Naive thymus-derived CD8-positive, alpha-beta T cell (primary cell): ENCODE results near the gene SPRN. TPM values are rescaled to one million over a fixed set of nuclear protein-coding genes. Genes with fewer than 3 reads are reported as not detected.
"Not testable (repeated sequence)": the region's sequence is repeated elsewhere in the genome, so short reads cannot be mapped to it uniquely, and the experiment has no call there.

ENCODE experiments used
- ATAC-seq, 2 donors: fragments of 150-1000 bp; cut with Tn5 transposase in 1 of 2; sonication (Bioruptor Pico), chemical (Tn5 transposase) in 1 of 2; 1 replicate in 1 of 2; 2 replicates in 1 of 2; pipeline ENCODE4 v1.10.0; 2021; ENCODE audit warnings: mild to moderate bottlenecking in 2 of 2, moderate library complexity in 2 of 2
- POLR2A ChIA-PET: fragments of 350-600 bp; sonication (Branson Sonifier 250); formaldehyde crosslinking; loops from one replicate; lab custom pipeline; 2021; ENCODE audit warnings: antibody characterized with exemption; lab: Charles Lee
- DNase-seq, 10 donors: peaks; one replicate each; pipeline versions ENCODE4 v3.0.0 to v3.0.0-alpha.2; 2020 to 2022
- H3K27ac Mint-ChIP-seq, 10 donors: one replicate each; pipeline ENCODE4 v1.8.0; 2020 to 2022; ENCODE audit warnings: mild to moderate bottlenecking in 10 of 10, mixed read lengths in 10 of 10, moderate library complexity in 4 of 10, inconsistent platforms in 1 of 10
- H3K27me3 Mint-ChIP-seq, 5 donors: one replicate each; pipeline ENCODE4 v1.8.0; 2021 to 2022; ENCODE audit warnings: mixed read lengths in 5 of 5
- H3K36me3 Mint-ChIP-seq, 3 donors: one replicate each; pipeline ENCODE4 v1.8.0; 2020 to 2022; ENCODE audit warnings: mixed read lengths in 3 of 3, mild to moderate bottlenecking in 2 of 3, inconsistent platforms in 1 of 3
- H3K4me1 Mint-ChIP-seq, 4 donors: one replicate each; pipeline ENCODE4 v1.8.0; 2021 to 2022; ENCODE audit warnings: mixed read lengths in 4 of 4
- H3K4me3 Mint-ChIP-seq, 10 donors: one replicate each; pipeline ENCODE4 v1.8.0; 2020 to 2022; ENCODE audit warnings: mild to moderate bottlenecking in 10 of 10, mixed read lengths in 10 of 10, moderate library complexity in 6 of 10, inconsistent platforms in 1 of 10
- H3K9me3 Mint-ChIP-seq, 9 donors: one replicate each; pipeline ENCODE4 v1.8.0; 2020 to 2022; ENCODE audit warnings: mixed read lengths in 9 of 9, mild to moderate bottlenecking in 3 of 9, inconsistent platforms in 1 of 9, moderate library complexity in 1 of 9
- polyA plus RNA-seq, 3 donors: library from polyadenylated mRNA; unstranded; fragments of 300-500 nt; fragmentation: Illumina TruSeq; gene quantifications; one replicate each; pipeline ENCODE4 v1.2.3, GENCODE V29; 2021
- total RNA-seq, 8 experiments: library from RNA in 2 of 8; stranded (reverse) in 2 of 8; gene quantifications; one replicate each; pipeline ENCODE4 v1.2.3 and lab custom pipeline; 2021 to 2026

The SPRN gene
- total and polyA plus RNA-seq, 5 experiments from 2014 or later: 0.06 to 0.39 (median 0.28) TPM; not detected in 2

- Mint-ChIP-seq H3K4me1 (peaks cover 14 to 32% (median 24%) of the 10 kb centered on the region in 4 donors), H3K27ac (peak overlapping the region in 2 of 10 donors; percentile 66 to 71), H3K27me3 (peaks cover 4 to 43% (median 15%) of the 10 kb centered on the region in 5 donors), H3K36me3 (peaks cover 3 to 15% (median 4%) of the 10 kb centered on the region in 3 donors), H3K9me3 (peaks cover 0 to 18% (median 3%) of the 10 kb centered on the region in 9 donors), H3K4me3 (peak overlapping the region in 1 of 10 donors; percentile 55)
- ATAC-seq (no peak), DNase-seq (peak in 1 of 10 donors; percentile 16)
- POLR2A ChIA-PET: no interaction called here
These were observed 17.4 kb upstream of the SPRN start for GRCh38 chr10:133441780-133442179.

- peaks cover 0 to 16% (median 3%) of the 10 kb centered on the region in 9 donors for H3K9me3 Mint-ChIP-seq
- H3K4me1 Mint-ChIP-seq: peaks cover 14 to 32% (median 24%) of the 10 kb centered on the region in 4 donors
- peaks cover 8 to 44% (median 19%) of the 10 kb centered on the region in 5 donors for H3K27me3 Mint-ChIP-seq
- DNase-seq, ATAC-seq, POLR2A ChIA-PET, H3K4me3 Mint-ChIP-seq: not testable (repeated sequence)
- H3K36me3 Mint-ChIP-seq: peaks cover 3 to 19% (median 5%) of the 10 kb centered on the region in 3 donors
- peak overlapping the region in 1 of 10 donors; percentile 66 for H3K27ac Mint-ChIP-seq
These were observed 16.9 kb upstream of the SPRN start for GRCh38 chr10:133441356-133441755.

GRCh38 chr10:133440633-133441285 is 16.3 kb upstream of the SPRN start:
- ATAC-seq: no peak
- POLR2A ChIA-PET: no interaction called here

GRCh38 chr10:133439517-133440461 is 15.4 kb upstream of the SPRN start:
- Mint-ChIP-seq H3K27me3 (peaks cover 8 to 40% (median 14%) of the 10 kb centered on the region in 5 donors), H3K4me3 (no peak overlapping the region), H3K36me3 (peaks cover 4 to 16% (median 5%) of the 10 kb centered on the region in 3 donors), H3K4me1 (peaks cover 10 to 32% (median 24%) of the 10 kb centered on the region in 4 donors), H3K27ac (no peak overlapping the region), H3K9me3 (peaks cover 0 to 7% (median under 1%) of the 10 kb centered on the region in 9 donors)
- ATAC-seq: no peak
- DNase-seq: no peak
- POLR2A ChIA-PET: no interaction called here

More at GRCh38 chr10:133440633-133441285, 16.3 kb upstream of the SPRN start:
- Mint-ChIP-seq H3K9me3 (peaks cover 0 to 16% (median 4%) of the 10 kb centered on the region in 9 donors), H3K4me1 (peaks cover 14 to 32% (median 24%) of the 10 kb centered on the region in 4 donors), H3K27me3 (peaks cover 8 to 46% (median 22%) of the 10 kb centered on the region in 5 donors), H3K27ac (no peak overlapping the region), H3K36me3 (peaks cover 4 to 19% (median 5%) of the 10 kb centered on the region in 3 donors), H3K4me3 (no peak overlapping the region)
- DNase-seq: no peak

- DNase-seq (no peak), ATAC-seq (no peak)
- Mint-ChIP-seq H3K36me3 (peaks cover 4 to 16% (median 5%) of the 10 kb centered on the region in 3 donors), H3K9me3 (peaks cover 0 to 7% (median 0%) of the 10 kb centered on the region in 9 donors), H3K27ac (no peak overlapping the region), H3K27me3 (peaks cover 8 to 46% (median 19%) of the 10 kb centered on the region in 5 donors), H3K4me1 (peaks cover 10 to 32% (median 24%) of the 10 kb centered on the region in 4 donors), H3K4me3 (no peak overlapping the region)
- POLR2A ChIA-PET: no interaction called here
These were observed 14.4 kb upstream of the SPRN start for GRCh38 chr10:133438711-133439273.

- peaks cover 0 to 17% (median 9%) of the 10 kb centered on the region in 9 donors for H3K9me3 Mint-ChIP-seq
- H3K4me3 Mint-ChIP-seq, H3K4me1 Mint-ChIP-seq, DNase-seq, H3K27ac Mint-ChIP-seq, ATAC-seq, POLR2A ChIA-PET: not testable (repeated sequence)
- H3K27me3 Mint-ChIP-seq: peaks cover 6 to 25% (median 13%) of the 10 kb centered on the region in 5 donors
- H3K36me3 Mint-ChIP-seq: peaks cover 4 to 10% (median 5%) of the 10 kb centered on the region in 3 donors
These were observed 8.4 kb upstream of the SPRN start for GRCh38 chr10:133432789-133433188.

GRCh38 chr10:133431888-133432613 is 7.6 kb upstream of the SPRN start:
- DNase-seq, H3K4me3 Mint-ChIP-seq, H3K36me3 Mint-ChIP-seq, H3K4me1 Mint-ChIP-seq, H3K27ac Mint-ChIP-seq, ATAC-seq, POLR2A ChIA-PET: not testable (repeated sequence)
- peaks cover 4 to 18% (median 13%) of the 10 kb centered on the region in 5 donors for H3K27me3 Mint-ChIP-seq
- peaks cover 0 to 17% (median 9%) of the 10 kb centered on the region in 9 donors for H3K9me3 Mint-ChIP-seq

- H3K4me1 Mint-ChIP-seq, H3K27me3 Mint-ChIP-seq, H3K27ac Mint-ChIP-seq, POLR2A ChIA-PET, DNase-seq, H3K4me3 Mint-ChIP-seq, H3K36me3 Mint-ChIP-seq, ATAC-seq: not testable (repeated sequence)
- peaks cover 0 to 16% (median 9%) of the 10 kb centered on the region in 9 donors for H3K9me3 Mint-ChIP-seq
These were observed 5.1 kb upstream of the SPRN start for GRCh38 chr10:133429571-133429970.

GRCh38 chr10:133424102-133424501 is 323 bp downstream of the SPRN start:
- POLR2A ChIA-PET, H3K4me1 Mint-ChIP-seq, H3K4me3 Mint-ChIP-seq, H3K27me3 Mint-ChIP-seq, H3K36me3 Mint-ChIP-seq, H3K27ac Mint-ChIP-seq, DNase-seq: not testable (repeated sequence)
- peaks cover 0 to 11% (median 3%) of the 10 kb centered on the region in 9 donors for H3K9me3 Mint-ChIP-seq
- ATAC-seq: peak; percentile 21 to 43

GRCh38 chr10:133422807-133423771 is 1.3 kb downstream of the SPRN start:
- H3K36me3 Mint-ChIP-seq: peaks cover 0 to 14% (median 0%) of the 10 kb centered on the region in 3 donors
- H3K4me1 Mint-ChIP-seq: peaks cover 2 to 9% (median 4%) of the 10 kb centered on the region in 4 donors
- ATAC-seq (peak; percentile 54 to 62), DNase-seq (no peak)
- peak overlapping the region in 8 of 10 donors; percentile 22 to 83 (median 46) for H3K4me3 Mint-ChIP-seq
- POLR2A ChIA-PET: no interaction called here
- H3K27ac Mint-ChIP-seq: no peak overlapping the region
- peaks cover 0 to under 1% (median 0%) of the 10 kb centered on the region in 9 donors for H3K9me3 Mint-ChIP-seq
- peaks cover 0 to 2% (median 0%) of the 10 kb centered on the region in 5 donors for H3K27me3 Mint-ChIP-seq
